ENCODE measurements around the gene SLC6A8. TPM values are rescaled to one million over a fixed set of nuclear protein-coding genes. Genes with fewer than 3 reads are reported as not detected.

Gene SLC6A8
- total RNA-seq, 1 donor from 2014 or later, result 7.9 TPM

GRCh38 chrX:153735274-153735673, 47.5 kb downstream of the SLC6A8 start:
- peaks cover 27% of the 10 kb centered on the region for H3K36me3 Mint-ChIP-seq (ENCODE audit: low read depth, unreplicated experiment)
- DNase-seq (ENCODE audit: low spot score), result no peak
- H3K4me3 Mint-ChIP-seq (ENCODE audit: unreplicated experiment), result no peak overlapping the region
- TF ChIP-seq CTCF (IDR thresholded peaks at IDR 0.05; ENCODE audit: unreplicated experiment), result no peak
- peaks cover 4% of the 10 kb centered on the region for H3K27me3 Mint-ChIP-seq (ENCODE audit: unreplicated experiment)
- no peak overlapping the region for H3K27ac Mint-ChIP-seq (ENCODE audit: unreplicated experiment)
- H3K9me3 Mint-ChIP-seq (ENCODE audit: unreplicated experiment), result no peaks in the 10 kb centered on the region
- H3K4me1 Mint-ChIP-seq (ENCODE audit: unreplicated experiment), result peaks cover 5% of the 10 kb centered on the region

- no peaks in the 10 kb centered on the region for H3K9me3 Mint-ChIP-seq (ENCODE audit: unreplicated experiment)
- no peak overlapping the region for H3K4me3 Mint-ChIP-seq (ENCODE audit: unreplicated experiment)
- H3K27ac Mint-ChIP-seq (ENCODE audit: unreplicated experiment), result no peak overlapping the region
- peaks cover 2% of the 10 kb centered on the region for H3K27me3 Mint-ChIP-seq (ENCODE audit: unreplicated experiment)
- peaks cover 22% of the 10 kb centered on the region for H3K36me3 Mint-ChIP-seq (ENCODE audit: low read depth, unreplicated experiment)
- peaks cover 5% of the 10 kb centered on the region for H3K4me1 Mint-ChIP-seq (ENCODE audit: unreplicated experiment)
- TF ChIP-seq CTCF (IDR thresholded peaks at IDR 0.05; ENCODE audit: unreplicated experiment), result no peak
- no peak for DNase-seq (ENCODE audit: low spot score)
These were observed 48.5 kb downstream of the SLC6A8 start for GRCh38 chrX:153736071-153736820.

- DNase-seq (ENCODE audit: low spot score), result no peak
- TF ChIP-seq CTCF (IDR thresholded peaks at IDR 0.05; ENCODE audit: unreplicated experiment), result no peak
- Mint-ChIP-seq H3K4me1 (ENCODE audit: unreplicated experiment) (peaks cover 5% of the 10 kb centered on the region), H3K9me3 (ENCODE audit: unreplicated experiment) (no peaks in the 10 kb centered on the region), H3K4me3 (ENCODE audit: unreplicated experiment) (no peak overlapping the region), H3K36me3 (ENCODE audit: low read depth, unreplicated experiment) (peaks cover 15% of the 10 kb centered on the region), H3K27me3 (ENCODE audit: unreplicated experiment) (peaks cover 2% of the 10 kb centered on the region), H3K27ac (ENCODE audit: unreplicated experiment) (no peak overlapping the region)
These were observed 49.2 kb downstream of the SLC6A8 start for GRCh38 chrX:153736871-153737441.

GRCh38 chrX:153738056-153738605, 50.4 kb downstream of the SLC6A8 start:
- no peak overlapping the region for H3K4me3 Mint-ChIP-seq (ENCODE audit: unreplicated experiment)
- TF ChIP-seq CTCF (IDR thresholded peaks at IDR 0.05; ENCODE audit: unreplicated experiment), result no peak
- peaks cover 2% of the 10 kb centered on the region for H3K27me3 Mint-ChIP-seq (ENCODE audit: unreplicated experiment)
- H3K27ac Mint-ChIP-seq (ENCODE audit: unreplicated experiment), result no peak overlapping the region
- peaks cover 14% of the 10 kb centered on the region for H3K36me3 Mint-ChIP-seq (ENCODE audit: low read depth, unreplicated experiment)
- no peak for DNase-seq (ENCODE audit: low spot score)
- no peaks in the 10 kb centered on the region for H3K9me3 Mint-ChIP-seq (ENCODE audit: unreplicated experiment)
- H3K4me1 Mint-ChIP-seq (ENCODE audit: unreplicated experiment), result peaks cover 5% of the 10 kb centered on the region

Measured in endothelial cell (in vitro differentiated cells).